GM19372 (cell line): Measurements from ENCODE around the gene APIP.
"Not testable (repeated sequence)": the region's sequence is repeated elsewhere in the genome, so short reads cannot be mapped to it uniquely, and the experiment has no call there.

ENCODE experiments used
- ATAC-seq: cut with Tn5 transposase; IDR thresholded peaks from one replicate; pipeline ENCODE4 v1.9.1; 2021; ENCODE audit warnings: mild to moderate bottlenecking, low read depth, moderate library complexity; ENCODE audit not compliant: unreplicated experiment

Gene APIP

GRCh38 chr11:34926831-34927132 lies 10.6 kb upstream of the APIP start:
- ATAC-seq = no peak

GRCh38 chr11:34926101-34926830 lies 10.1 kb upstream of the APIP start:
- no peak for ATAC-seq

DNA sequence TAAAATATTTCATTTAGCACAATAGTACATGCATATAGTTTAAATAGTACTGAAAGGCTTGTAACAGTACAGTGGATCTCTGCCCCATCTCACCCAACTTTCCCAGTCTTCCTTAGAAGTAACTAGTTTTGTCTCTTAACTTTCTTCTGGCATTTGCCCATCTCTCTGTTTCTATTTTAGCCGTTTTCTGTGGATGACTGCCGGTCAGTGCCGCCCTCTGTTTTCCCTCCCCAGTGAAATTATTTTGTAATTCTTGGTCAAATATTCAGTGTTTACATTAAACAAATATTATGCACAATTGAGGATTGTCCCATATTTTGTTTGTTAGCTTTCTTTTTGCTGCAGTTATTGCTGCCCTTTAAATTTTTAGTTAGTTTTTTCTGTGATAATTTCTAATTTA lies 8.5 kb upstream of the APIP start:
- ATAC-seq = no peak

- no peak for ATAC-seq
Measured at GRCh38 chr11:34921156-34921555, 5.0 kb upstream of the APIP start.

GRCh38 chr11:34916843-34917770 lies 928 bp upstream of the APIP start:
- peak; percentile 35 for ATAC-seq

- ATAC-seq = peak; percentile 4
Measured at GRCh38 chr11:34915136-34916014, 804 bp downstream of the APIP start.

DNA sequence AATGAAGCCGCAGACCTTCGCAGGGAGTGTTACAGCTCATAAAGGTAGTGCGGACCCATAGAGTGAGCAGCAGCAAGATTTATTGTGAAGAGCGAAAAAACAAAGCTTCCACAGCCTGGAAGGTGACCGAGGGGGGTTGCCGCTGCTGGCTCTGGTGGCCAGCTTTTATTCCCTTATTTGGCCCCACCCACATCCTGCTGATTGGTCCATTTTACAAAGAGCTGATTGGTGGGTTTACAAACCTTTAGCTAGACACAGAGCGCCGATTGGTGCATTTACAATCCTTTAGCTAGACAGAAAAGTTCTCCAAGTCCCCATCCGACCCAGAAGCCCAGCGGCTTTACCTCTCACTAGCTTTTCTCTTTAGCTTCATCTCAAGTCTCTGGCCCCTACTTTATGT lies 2.6 kb downstream of the APIP start:
- not testable (repeated sequence) for ATAC-seq

- ATAC-seq = no peak
Measured at GRCh38 chr11:34911676-34912075, 4.5 kb downstream of the APIP start.

- ATAC-seq = no peak
Measured at GRCh38 chr11:34910817-34911216, 5.4 kb downstream of the APIP start.

DNA sequence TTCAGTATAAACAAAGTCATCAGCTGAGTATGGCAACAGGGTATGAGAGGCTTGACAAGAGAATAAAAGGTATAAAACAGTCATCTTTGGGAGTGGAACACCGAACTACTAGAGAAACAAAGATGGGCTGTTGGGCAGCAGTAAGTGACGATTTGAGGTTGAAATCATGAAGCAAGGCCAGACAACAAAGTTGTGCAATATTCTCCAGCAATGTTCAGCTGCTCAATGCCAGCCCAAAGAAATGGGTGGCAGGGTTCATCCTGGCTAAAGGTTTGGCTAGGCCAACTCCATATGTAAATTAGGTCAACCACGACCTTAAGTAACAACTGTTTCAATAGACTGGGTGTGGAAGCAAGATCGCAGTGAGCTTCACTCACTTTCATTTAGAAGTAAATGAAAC lies 6.2 kb downstream of the APIP start:
- no peak for ATAC-seq

GRCh38 chr11:34909415-34909814 lies 6.8 kb downstream of the APIP start:
- no peak for ATAC-seq

GRCh38 chr11:34907934-34908593 lies 8.1 kb downstream of the APIP start:
- ATAC-seq = no peak

DNA sequence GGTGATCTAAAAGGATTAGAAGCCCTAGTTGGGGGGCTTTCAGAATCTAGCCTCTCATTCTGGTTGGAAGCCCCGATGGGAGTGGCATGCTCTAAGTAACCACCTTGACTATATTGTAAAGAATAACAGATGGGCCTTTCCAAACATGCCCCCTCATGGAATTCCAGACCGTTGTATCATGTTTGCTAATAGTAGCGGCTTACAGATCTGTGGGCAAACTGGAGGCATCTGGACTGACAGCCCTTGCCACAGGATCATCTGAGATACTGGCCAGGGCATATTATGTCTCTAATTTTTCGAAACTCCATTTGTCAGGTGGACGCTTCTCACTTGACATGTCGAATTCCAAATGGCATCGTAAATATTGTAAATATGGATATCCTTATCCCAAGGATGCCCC lies 10.5 kb downstream of the APIP start:
- ATAC-seq = no peak

GRCh38 chr11:34904421-34904955 lies 11.7 kb downstream of the APIP start:
- ATAC-seq = no peak

DNA sequence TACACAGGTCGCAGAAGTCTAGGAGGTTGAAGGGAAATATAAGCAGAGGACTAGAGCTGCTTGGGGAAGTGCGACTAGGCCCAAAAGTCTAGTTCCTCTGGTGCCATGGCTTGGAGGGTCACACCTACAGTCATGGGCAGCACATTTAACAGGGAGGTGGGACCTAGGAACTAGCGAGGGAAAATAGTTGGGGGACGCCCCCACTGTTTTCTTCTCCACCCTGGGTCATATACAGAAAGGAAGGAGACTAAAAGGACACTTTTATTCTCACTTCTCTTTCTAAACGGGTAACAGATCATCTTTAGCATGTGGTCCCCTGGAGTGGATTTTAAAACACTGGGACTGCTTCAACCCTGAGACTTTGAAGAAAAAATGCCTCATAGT lies 16.6 kb downstream of the APIP start:
- ATAC-seq = no peak

DNA sequence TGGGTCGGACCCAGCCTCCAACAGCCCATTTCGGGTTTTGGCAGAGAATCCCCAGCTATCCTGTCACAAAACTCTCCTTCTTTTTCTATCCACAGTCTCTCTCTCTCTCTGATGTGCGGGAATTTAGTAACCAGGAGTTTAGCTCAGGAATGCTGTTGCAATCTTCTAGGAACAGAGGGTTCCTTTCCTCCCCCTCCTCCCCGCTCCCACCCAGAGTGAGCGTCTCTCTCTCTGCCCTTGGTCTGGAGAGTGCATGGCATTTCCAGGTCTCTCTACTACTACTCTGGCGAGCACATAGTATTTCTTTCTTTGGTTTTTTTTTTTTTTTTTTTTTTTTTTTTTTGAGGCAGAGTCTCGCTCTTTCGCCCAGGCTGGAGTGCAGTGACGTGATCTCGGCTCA lies 17.7 kb downstream of the APIP start:
- no peak for ATAC-seq

DNA sequence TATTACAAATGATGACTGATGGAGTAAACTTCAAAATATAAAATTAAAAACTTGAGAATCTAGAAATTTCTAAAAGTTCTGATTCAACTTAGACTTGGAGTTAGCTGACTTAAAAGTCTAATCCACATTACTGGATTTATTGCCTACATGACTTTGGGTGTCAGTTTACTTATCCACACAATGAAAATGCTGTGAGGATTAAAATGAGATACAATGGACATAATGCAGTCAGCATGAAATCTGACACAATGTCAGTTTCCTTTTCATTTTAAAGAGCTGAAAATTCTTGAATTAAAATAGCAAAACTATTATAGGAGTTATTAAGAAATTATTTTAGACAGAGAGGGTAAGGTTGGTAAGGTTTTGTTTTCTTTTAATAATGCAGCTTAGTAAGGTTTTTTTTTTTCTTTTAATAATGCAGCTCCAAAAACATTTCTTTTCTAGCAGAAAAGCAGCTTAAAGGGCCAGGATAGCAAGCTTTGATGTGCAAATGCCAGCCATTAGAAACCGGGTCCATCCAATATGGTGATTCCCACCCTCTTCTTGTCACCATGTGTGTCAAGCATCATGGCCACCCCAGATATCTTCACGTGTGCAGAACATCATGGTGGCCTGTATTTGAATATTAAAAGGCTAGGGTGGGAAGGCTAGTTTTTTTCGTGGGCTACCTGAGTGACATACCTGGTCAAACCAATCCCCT lies 18.9 kb downstream of the APIP start:
- no peak for ATAC-seq

DNA sequence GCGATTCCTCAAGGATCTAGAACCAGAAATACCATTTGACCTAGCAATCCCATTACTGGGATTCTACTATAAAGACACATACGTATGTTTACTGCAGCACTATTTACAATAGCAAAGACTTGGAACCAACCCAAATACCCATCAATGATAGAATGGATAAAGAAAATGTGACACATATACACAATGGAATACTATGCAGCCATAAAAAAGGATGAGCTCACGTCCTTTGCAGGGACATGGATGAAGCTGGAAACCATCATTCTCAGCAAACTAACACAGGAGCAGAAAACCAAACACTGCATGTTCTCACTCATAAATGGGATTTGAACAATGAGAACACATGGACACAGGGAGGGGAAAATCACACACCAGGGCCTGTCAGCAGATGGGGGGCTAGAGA lies 20.0 kb downstream of the APIP start:
- not testable (repeated sequence) for ATAC-seq

- ATAC-seq = no peak
Measured at GRCh38 chr11:34893416-34893815, 22.8 kb downstream of the APIP start.

GRCh38 chr11:34891611-34892010 lies 24.6 kb downstream of the APIP start:
- ATAC-seq = no peak
